HG03039 (cell line): ENCODE measurements around the gene GJD2.

Experiments used
- ATAC-seq: cut with Tn5 transposase; IDR thresholded peaks from one replicate; pipeline ENCODE4 v1.9.1; 2021; ENCODE audit warnings: mild to moderate bottlenecking, moderate library complexity; ENCODE audit not compliant: unreplicated experiment

The GJD2 gene

DNA sequence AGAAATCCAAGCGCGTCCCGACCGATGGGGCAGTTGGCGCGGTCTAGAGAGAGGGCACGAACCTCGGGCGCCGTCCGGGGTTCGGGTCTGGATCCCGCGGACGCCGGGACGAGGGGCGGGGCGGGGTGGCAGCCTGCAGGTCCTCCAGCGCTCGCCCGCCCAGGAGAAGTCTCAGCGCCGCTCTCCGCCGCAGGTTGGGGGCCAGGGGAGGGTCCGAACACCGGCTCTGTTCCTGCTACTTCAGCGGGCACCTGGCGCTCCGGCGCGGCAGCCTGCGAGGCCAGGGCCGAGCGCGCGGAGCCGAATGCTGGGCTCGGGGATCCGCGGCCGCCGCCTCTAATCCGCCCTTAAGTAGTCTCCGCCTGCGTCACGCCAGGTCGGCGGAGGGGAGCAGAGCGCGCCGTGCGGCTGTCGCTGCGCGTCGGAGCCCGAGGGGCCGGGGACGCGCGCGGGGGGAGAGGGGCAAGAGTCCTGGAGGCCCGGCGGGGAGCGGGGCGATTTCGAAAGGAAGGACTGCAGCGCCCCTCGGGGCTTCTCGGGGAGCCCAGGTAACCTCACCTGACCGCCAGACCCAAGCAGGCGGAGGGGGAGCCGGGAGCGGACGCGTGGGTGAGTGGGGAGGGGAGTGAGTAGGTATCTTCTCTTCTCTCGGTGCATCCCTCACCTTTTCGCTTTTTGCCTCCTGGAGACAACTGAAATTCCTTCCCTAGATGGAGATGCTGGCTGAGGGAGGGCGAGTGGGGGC is at the start of gene GJD2:
GJD2 (minus strand) TSS at position 325 of the 745 bp plus-strand sequence. CDS start 510 bp downstream, outside the sequence.
- no peak for ATAC-seq

DNA sequence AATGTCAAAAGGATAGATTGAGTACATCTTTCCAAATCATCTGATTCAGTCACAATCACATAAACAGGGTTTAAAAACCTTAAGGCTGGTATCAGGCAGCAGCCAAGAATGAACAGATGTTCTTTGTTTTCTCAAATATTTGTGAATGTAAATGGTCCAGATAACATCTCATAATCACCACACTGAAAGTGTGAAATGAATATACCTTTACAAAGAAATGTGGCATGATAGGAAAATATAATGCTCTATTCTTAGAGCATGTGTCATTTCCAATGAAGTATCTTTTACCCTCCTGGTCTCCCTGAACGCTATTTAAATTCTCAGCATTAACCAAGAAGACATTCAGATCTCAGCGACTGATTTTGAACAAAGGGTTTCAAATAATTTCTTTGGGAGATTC is 49.3 kb upstream of the GJD2 start:
- ATAC-seq = no peak

DNA sequence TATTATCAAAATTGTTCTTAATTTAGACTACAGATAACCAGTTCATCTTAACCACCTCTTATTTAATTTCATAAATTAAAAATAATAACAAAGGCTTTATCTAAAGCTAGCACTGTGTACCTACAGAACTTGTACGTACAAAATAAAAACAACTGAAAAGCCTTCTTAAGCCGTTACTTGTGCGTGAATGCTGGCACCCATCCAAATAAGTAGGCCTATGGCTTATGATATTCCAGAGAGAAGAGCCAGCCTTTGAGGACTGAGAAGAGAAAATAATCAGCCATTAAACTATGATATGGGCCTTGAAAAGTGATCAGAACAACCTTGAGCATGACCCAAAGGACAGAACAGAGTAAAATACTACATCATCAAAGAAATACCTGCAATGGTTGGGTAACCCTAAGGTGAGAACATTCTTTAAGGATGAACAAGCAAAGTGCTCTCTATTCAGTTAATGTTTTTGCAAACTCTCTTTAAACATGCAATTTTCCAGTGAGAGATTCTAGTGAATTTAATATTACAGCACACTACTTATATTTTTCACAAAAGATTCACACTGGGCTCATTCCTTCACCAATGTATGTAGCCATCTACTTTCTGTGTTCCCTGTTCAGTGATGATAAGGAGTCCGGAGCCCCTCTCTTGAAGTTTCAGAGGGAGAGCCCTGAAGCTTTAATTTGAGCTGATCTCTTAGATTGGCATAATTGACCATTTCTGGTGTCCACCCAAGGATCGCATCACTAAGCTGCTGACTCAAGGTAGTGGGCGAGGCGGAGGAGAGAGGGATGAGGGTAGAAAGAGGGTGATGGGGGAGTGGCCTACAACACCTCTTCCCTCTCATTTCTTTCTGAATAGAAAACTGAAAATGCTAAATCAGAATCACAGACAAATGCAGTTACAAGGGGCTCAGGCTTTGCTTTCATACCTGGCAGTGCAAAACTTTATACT is 48.3 kb upstream of the GJD2 start:
- no peak for ATAC-seq

DNA sequence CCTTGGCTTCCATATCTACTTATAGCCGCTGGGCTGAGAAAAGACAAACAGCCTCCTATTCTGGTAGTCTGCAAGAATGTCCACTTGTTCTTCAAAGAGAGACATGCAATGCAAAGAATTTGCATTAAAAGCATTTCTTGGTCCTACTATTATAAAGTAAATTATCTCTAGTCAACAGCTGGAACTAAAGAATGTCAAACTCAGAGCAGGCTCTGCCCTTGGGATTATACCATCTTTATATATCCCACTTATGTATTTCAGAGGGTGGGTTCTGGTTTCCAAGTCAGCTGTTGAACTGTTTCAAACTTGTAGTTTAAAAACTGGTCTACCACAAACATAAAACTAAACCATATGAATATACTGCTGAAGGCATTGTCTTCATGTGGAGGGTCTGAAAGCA is 47.6 kb upstream of the GJD2 start:
- ATAC-seq = no peak

DNA sequence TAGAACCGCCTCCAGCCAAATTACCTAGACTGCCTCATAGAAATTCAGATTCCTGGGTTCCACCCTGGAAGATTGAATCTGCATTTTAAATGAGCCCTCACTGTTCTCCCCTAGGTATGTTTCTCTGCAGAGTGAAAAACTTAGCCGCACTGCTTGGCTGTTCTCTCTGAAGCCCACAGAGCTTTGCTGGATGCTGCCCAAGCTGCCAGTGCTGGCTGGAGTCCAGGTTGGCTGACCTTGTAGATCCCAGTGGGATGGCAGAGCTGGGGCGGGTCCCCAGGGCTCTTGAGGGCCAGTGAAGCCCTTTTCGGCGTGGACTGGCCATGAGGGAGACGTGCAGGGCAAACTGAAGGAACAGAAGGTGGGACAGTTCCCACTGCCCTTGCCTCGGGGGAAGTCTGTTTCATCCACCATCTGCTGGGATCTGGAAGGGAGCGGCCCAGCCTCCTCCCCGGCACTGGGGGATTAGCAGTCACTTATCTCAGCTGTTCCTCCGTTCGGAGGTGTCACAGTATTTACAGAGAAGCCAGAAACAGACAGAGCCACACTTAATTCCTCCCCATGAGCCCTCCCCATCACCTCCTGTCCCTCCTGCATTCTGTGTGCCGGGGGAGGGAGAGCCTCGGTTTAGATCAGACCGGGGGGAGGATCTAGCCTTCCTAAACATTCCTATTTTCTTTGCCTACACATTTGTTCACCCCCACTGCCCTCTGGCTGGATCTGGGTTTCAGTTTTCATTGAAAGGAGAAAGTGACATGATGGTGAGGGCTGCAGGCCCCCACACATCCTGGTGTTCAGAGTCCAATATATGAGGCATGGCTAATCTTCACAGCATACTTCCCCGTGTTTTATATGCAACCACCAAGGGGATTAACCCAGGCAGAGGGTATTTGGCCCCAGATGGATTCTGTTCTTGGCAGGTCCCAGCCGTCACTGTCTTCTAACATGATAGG is 44.6 kb upstream of the GJD2 start:
- ATAC-seq = no peak

DNA sequence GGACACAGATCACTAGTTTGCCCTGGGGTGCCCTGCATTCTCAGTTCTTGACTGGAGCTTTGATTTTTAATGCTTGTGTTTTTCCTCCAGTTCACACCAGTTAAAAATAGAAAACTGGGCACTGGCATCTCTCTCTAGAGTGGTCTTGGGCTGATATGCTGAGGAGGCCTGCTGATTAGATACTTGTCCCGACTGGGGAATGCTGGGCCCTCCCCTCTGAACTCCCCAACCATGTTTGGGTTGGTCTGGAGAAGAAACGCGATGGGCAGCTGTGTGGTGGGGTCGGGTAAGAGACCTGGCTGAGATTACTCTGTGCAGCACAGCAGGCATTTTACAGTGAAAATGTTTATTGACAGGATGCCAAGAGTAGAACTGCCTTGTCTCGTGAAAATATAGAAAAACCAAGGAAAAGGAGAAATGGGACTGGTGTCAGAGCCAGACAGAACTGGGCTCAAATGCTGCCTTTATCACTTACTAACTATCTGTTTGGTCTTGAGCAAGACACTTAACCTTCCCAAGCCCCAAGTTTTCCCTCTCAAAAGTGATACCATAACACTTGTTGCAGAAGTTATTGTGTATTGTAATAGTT is 42.1 kb upstream of the GJD2 start:
- ATAC-seq = no peak

DNA sequence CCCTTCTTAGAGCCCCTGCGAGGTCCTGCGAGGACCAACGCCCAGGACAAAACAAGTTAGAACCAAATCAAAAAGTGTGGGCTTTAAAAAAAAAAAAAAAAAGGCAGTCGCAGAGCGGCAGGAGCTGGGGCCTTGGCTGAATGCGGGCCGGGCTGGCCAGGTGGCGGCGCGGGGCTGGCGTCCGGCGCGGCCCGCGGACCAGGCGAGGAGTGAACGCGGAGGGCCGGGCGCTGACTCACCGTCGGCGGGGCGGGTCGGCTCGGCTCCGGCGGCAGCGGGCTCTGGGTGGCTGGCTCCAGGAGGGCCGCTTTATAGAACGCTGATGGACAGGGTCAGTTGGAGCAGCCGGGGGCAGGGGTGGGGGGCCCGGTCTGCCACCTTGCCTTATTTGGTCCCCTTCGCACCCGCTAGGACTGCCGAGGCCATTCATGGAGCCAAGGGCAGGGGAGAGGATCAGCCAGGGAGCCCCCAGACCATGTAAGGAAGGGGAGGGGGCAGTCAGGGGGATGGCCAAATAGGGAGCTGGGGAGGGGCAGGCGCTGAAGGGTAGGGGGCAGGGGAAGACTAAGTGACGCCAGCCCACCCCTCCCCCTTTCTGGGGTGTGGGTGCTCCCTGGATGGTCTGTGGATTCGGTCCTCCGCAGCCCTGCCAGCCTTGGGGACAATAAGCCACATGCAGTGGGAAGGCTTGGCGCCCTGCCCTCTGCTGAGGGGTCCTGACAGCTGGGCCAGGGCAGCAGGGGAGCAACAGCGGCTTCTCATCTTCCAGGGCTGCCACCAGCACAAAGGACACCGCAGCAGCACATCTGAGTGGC is 40.7 kb upstream of the GJD2 start, which contains the start of gene ACTC1:
ACTC1 (minus strand) TSS at position 283 of the 815 bp plus-strand sequence. CDS start 741 bp downstream, outside the sequence.
- no peak for ATAC-seq

DNA sequence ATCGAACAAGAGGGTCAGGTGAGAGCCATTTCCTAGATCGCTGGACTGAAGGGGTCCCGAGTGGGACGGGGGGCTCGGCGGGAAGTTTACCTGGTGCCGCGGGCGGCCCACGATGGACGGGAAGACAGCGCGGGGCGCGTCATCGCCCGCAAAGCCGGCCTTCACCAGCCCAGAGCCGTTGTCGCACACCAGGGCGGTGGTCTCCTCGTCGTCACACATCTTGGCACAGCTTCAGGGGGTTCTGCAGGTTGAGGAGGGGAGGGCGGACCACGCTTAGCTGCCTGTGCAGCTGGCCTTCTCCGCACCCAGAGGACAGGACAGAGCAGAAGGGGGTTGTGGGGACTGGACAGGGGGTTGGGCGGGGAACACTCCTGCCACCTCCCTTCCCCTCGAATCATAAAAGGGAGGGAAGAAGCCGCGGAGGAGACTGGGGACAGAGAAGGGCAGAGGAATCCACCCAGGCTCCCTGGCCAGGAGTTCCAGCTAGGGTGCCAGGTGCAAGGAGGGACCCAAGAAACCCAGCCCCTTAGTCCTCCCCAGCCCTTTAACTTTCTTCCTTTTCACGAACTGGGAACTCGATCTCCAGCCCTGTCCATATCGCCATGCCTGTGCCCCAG is 39.9 kb upstream of the GJD2 start:
- no peak for ATAC-seq

DNA sequence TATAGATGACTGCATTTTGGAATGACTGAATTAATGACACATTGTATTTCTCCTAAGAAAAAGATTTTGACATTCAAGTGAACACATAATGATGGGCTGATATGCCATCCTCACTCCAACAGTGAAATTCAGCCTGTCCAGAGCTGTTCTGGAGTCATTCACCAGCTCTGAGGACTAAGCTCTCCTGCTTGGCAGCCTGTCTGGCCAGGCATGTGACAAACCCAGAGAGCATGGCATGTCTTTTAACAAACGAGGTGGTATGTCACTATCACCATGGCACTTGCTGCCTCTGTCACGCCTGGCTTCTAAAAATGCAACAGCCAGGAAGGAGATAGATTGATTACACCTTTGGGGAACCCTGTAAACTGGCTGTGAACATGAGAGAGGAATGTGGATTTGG is 39.1 kb upstream of the GJD2 start:
- ATAC-seq = no peak

DNA sequence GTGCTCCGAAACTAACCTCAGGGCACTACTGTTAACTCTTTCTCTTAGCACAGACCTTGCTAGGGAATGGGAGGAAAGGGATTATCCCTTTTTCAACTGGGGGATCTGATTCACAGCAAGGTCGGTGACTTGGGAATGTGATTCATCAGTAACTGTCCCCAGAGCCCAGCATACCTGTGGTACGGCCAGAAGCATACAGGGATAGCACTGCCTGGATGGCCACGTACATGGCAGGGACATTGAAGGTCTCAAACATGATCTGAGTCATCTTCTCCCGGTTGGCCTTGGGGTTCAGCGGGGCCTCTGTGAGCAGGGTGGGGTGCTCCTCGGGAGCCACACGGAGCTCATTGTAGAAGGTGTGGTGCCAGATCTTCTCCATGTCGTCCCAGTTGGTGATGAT is 38.3 kb upstream of the GJD2 start:
- ATAC-seq = no peak

DNA sequence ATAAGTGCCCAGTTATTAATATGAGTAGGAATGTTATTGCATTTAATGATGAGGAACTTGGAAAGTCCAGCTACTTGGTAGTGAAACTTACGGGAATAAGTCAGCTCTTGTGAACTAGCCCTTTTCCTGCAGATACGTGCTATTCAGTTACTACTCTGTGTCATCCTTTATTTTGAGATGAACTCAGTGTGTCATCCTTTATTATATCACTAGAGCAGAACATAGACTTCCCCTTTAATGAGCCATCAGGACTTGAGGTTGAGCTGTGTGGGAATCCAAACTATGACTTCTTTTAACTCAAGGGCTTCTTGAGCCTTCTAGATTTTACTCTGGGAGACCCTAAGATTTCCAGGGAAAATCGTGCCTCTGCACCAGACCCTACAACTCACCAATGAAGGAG is 36.9 kb upstream of the GJD2 start:
- no peak for ATAC-seq

DNA sequence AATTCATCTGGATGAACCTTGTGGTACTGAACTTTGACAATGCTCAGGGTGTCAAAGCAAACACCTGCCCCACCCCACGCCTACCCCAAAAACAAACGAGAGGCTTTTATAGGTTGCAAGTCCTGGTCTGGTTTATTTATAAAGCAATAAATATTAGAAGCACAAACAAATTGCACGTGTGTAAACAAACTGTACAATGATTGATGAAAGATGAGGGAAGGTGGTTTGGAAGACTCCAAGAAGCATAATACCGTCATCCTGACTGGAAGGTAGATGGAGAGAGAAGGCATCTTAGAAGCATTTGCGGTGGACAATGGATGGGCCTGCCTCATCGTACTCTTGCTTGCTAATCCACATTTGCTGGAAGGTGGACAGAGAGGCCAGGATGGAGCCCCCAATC is 35.3 kb upstream of the GJD2 start:
- ATAC-seq = no peak

DNA sequence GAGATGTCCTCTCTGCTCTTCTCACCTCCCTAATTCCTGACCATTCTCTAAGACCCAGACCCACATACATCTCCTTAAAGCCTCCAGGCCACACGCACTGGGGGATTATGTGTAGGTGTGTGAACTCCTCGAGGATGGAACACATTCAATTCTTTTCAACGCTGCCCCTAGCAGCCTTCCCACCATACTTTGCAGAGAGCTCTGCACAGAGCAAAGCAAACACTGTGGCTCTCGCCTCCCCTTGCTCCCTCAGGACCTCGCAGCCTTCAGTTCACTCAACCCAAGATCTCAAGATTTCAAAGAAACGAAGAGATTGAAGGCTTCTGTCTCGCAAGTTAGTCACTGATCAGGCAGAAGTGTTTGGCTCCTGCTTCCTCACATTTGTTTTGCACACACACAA is 34.5 kb upstream of the GJD2 start:
- no peak for ATAC-seq

DNA sequence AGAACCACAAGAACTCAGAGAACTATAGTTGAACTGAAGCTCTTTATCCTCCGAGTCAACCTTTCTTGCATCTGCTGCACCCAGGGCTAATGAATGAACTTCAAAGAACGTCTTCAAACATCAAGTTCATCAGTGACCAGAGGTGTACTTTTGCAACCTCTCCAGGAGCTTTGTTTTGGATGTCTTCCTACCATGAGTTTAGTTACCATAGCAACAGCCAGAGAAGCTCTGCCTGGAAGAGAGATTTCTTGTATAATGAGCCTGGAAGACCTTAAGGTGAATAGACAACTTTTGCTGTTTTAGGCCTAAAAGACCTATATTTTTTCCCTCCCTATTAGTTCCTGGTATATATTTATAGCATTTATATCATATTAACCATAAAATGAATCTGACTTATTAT is 31.4 kb upstream of the GJD2 start:
- ATAC-seq = no peak

DNA sequence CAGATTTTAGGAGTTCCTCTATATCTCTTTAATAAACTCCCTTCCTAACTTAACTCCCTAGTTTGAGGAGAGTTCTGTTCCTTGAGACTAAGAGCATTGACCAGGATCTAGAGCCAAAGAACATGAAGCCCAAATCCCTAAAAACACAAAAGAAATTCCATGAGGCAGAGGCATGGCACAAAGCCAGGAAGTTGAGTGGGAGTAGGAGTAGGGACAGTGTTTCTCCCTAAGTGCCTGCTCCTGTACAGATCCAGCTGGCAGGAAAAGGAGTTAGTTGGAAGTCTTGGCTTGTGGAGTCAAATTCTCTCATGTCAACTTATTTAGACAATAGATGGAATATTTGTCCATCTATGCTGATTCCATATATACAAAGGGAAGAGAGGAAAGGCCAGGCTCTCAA is 29.2 kb upstream of the GJD2 start:
- ATAC-seq = no peak

DNA sequence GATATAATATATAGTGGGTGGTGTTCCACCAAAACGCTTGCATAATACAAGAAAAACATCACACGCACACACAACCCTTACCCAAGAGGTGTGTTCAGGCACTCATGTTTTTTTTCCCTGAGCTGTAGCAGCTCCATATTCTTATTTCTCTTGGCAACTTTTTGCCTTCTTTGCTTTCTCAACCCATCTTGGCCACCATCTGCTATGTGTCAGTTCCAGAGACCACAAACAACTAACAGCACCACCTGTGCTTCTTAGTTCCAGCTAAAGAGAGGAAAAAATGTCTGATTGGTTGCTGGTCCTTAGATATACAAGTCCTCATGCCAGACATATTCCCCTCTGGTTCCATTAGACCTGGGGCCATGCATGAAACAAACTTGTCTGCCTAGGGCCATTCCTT is 28.6 kb upstream of the GJD2 start:
- ATAC-seq = no peak

DNA sequence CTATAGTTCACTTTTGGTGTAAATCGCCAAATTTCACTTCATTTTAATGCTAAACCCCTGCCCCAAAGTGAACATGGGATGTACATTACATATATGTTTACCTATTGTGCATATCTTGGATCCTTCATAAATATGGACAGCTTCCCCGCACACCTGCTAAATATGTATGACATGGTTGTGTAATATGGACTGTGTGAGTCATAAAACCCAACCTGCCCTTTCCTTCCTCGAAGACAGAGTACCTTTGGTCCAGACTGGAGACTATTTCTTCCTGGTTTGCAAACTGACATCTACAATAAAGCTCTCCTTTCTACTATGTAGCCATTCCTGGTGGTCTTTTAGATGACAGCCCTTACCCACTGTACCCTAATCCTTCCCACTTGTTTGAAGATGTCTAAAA is 28.1 kb upstream of the GJD2 start:
- ATAC-seq = no peak

DNA sequence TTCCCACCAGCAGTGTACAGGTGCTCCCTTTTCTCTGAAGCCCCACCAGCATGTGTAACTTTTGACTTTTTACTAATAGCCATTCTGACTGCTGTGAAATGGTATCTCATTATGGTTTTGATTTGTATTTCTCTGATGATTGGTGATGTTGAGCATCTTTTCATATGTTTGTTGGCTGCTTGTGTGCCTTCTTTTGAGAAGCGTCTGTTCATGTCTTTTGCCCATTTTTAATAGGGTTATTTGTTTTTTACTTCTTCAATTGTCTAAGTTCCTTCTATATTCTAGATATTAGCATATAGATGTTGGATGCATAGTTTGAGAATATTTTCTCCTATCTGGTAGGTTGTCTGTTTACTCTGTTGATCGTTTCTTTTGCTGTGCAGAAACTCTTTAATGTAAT is 25.9 kb upstream of the GJD2 start:
- ATAC-seq = no peak

DNA sequence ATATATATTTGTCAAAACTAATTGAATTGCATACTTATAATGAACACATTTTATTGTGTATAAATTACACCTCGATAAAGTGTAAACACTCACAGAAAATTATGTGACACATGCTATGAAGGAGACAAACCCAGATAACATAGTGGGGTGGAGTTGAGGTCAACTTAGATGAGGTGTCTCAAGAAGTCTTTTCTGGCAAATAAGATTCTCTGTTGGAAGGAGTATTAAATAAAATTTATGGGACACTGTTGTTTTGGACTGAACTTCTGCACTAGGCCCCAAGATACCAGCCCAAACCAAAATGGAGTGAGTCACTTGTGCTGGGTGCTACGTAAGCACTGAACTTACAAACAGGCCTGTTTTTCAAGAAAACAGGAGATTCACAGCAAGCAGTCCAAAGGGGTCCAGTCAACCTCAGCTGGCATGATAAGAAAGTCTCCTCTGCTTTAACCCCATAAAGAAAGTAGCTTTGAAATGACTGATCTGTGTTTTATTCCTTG is 21.9 kb upstream of the GJD2 start:
- ATAC-seq = no peak
